K562 (cell line): ENCODE results near the gene CTF1. TPM values are rescaled to one million over a fixed set of nuclear protein-coding genes. Genes with fewer than 3 reads are reported as not detected.

Source experiments
- ATAC-seq: fragments of 200-7000 bp; cut with Tn5 transposase; 3 replicates; pipeline ENCODE4 v1.9.1; 2020; ENCODE audit warnings: moderate library complexity
- BruUV-seq: library from RNA; stranded (reverse); fragments of 400-500 nt; replicated peaks from 2 replicates; lab custom pipeline; 2021; lab: Mats Ljungman, UMichigan
- CTCF ChIA-PET: fragments of 300-600 bp; formaldehyde crosslinking; extraction: SDS; loops from one replicate; lab custom pipeline; 2021; ENCODE audit warnings: low intra/inter-chr PET ratio; lab: Yijun Ruan, JAX
- POLR2A ChIA-PET: fragments of 300-600, 350-650 bp; sonication (Branson Sonifier 250); formaldehyde crosslinking; extraction: SDS; loops from one replicate; lab custom pipeline; 2021; ENCODE audit warnings: antibody characterized with exemption, inconsistent platforms; lab: Yijun Ruan, JAX
- DNase-seq, 4 experiments: peaks; one replicate each; pipeline versions ENCODE4 v3.0.0 to v3.0.0-alpha.2; 2011 to 2018; ENCODE audit warnings: low spot score in 3 of 4, mixed read lengths in 3 of 4; ENCODE audit errors: extremely low read depth in 1 of 4
- FAIRE-seq: peaks from 2 replicates; lab custom pipeline; 2011; peaks lifted over from hg19 to GRCh38; lab: Jason Lieb, UNC
- H2AFZ ChIP-seq: 2 replicates; pipeline ENCODE4 v1.6.0; 2011; ENCODE audit warnings: low read depth, low read length, control low read depth, inconsistent platforms
- H3K27ac ChIP-seq: fragments of 200-600 bp; 3 replicates; pipeline ENCODE4 v1.8.0; 2011; ENCODE audit warnings: low read depth, mild to moderate bottlenecking, control low read depth, inconsistent platforms, low read length, moderate library complexity, mixed read lengths; ENCODE audit errors: extremely low read depth
- H3K27me3 ChIP-seq, 2 experiments: fragments of 300-600 bp in 1 of 2; 2 replicates in 1 of 2; 3 replicates in 1 of 2; pipeline versions ENCODE4 v1.6.0 to v1.8.0; 2011; ENCODE audit warnings: inconsistent platforms in 2 of 2, low read length in 2 of 2, mild to moderate bottlenecking in 1 of 2, mixed read lengths in 1 of 2, moderate library complexity in 1 of 2; ENCODE audit not compliant: control insufficient read depth in 2 of 2, insufficient read depth in 2 of 2
- H3K36me3 ChIP-seq: fragments of 300-600 bp; 3 replicates; pipeline ENCODE4 v1.8.0; 2011; ENCODE audit warnings: mild to moderate bottlenecking, low read length, inconsistent platforms; ENCODE audit not compliant: control insufficient read depth, insufficient read depth
- H3K4me1 ChIP-seq, 2 experiments: fragments of 200-600 bp in 1 of 2; replicated peaks in 1 of 2; 2 replicates in 1 of 2; 3 replicates in 1 of 2; pipeline versions ENCODE4 v1.5.1 to v1.8.0; 2011; ENCODE audit warnings: inconsistent platforms in 2 of 2, low read length in 2 of 2, mild to moderate bottlenecking in 1 of 2, mixed read lengths in 1 of 2, moderate library complexity in 1 of 2; ENCODE audit not compliant: control insufficient read depth in 2 of 2, insufficient read depth in 2 of 2
- H3K4me2 ChIP-seq: 2 replicates; pipeline ENCODE4 v1.6.1; 2011; ENCODE audit warnings: low read length, control low read depth, inconsistent platforms, mixed read lengths; ENCODE audit not compliant: insufficient read depth
- H3K4me3 ChIP-seq: fragments of 200-600 bp; sonication (generic), shearing (Covaris generic); 2 replicates; pipeline ENCODE4 v1.5.1; 2016; ENCODE audit warnings: control low read depth, inconsistent platforms
- H3K79me2 ChIP-seq: fragments of 200-600 bp; 3 replicates; pipeline ENCODE4 v1.8.0; 2011; ENCODE audit warnings: low read length, inconsistent platforms; ENCODE audit not compliant: control insufficient read depth, insufficient read depth
- H3K9ac ChIP-seq, 2 experiments: 2 replicates each; pipeline versions ENCODE4 v1.6.0 to v1.6.1; 2011; ENCODE audit warnings: low read depth in 2 of 2, low read length in 2 of 2, control low read depth in 1 of 2, inconsistent platforms in 1 of 2, mild to moderate bottlenecking in 1 of 2, mixed read lengths in 1 of 2; ENCODE audit not compliant: insufficient read depth in 1 of 2
- H3K9me1 ChIP-seq: one replicate; pipeline ENCODE4 v1.6.0; 2011; ENCODE audit warnings: inconsistent platforms, mild to moderate bottlenecking, low read length, moderate library complexity; ENCODE audit not compliant: control insufficient read depth, insufficient read depth
- H3K9me3 ChIP-seq: replicated peaks from 2 replicates; pipeline ENCODE4 v1.5.1; 2011; ENCODE audit warnings: low read depth, low read length, inconsistent platforms; ENCODE audit not compliant: control insufficient read depth, insufficient read depth
- H4K20me1 ChIP-seq: replicated peaks from 2 replicates; pipeline ENCODE4 v1.6.1; 2011; ENCODE audit warnings: low read length, inconsistent platforms, mixed read lengths; ENCODE audit not compliant: control insufficient read depth, insufficient read depth
- ATF1 ChIP-seq, 2 experiments: fragments of 450-650 bp in 1 of 2; IDR thresholded peaks; 2 replicates each; pipeline ENCODE4 v1.6.1; 2016; ENCODE audit warnings: missing compliant biosample characterization in 1 of 2, missing genetic modification characterization in 1 of 2
- BACH1 ChIP-seq: fragments of 200-800 bp; sonication (Bioruptor generic); IDR thresholded peaks from 2 replicates; pipeline ENCODE4 v1.6.1; 2016; ENCODE audit warnings: missing genetic modification characterization, missing compliant biosample characterization
- CHD2 ChIP-seq: IDR thresholded peaks from 2 replicates; pipeline ENCODE4 v1.6.1; 2011; ENCODE audit warnings: low read depth, low read length
- CUX1 ChIP-seq: fragments of 200-800 bp; sonication (Bioruptor generic); IDR thresholded peaks from 2 replicates; pipeline ENCODE4 v1.6.1; 2016; ENCODE audit warnings: missing genetic modification characterization, missing compliant biosample characterization
- ZNF124 ChIP-seq: sonication (generic); formaldehyde crosslinking; IDR thresholded peaks from 2 replicates; pipeline ENCODE4 v1.8.1; 2022; ENCODE audit warnings: missing genetic modification reagents
- ZNF324 ChIP-seq: fragments of 250-450 bp; sonication (Bioruptor Pico); IDR thresholded peaks from 2 replicates; pipeline ENCODE4 v1.4.0; 2020; ENCODE audit warnings: mild to moderate bottlenecking
- ZNF668 ChIP-seq: fragments of 250-450 bp; sonication (Bioruptor Pico); IDR thresholded peaks from 2 replicates; pipeline ENCODE4 v1.8.0; 2022; ENCODE audit warnings: mild to moderate bottlenecking, inconsistent platforms
- ZNF695 ChIP-seq: fragments of 450-650 bp; formaldehyde crosslinking; IDR thresholded peaks from 2 replicates; pipeline ENCODE4 v1.4.0; 2020; ENCODE audit warnings: mild to moderate bottlenecking, moderate library complexity
- WGBS: fragments of 100-300 bp; shearing (Covaris generic); methylation state at CpG from one replicate; pipeline ENCODE4 v1.1.6; 2016; ENCODE audit warnings: low coverage, mixed read lengths; ENCODE audit not compliant: insufficient coverage; ENCODE audit errors: missing lambda C conversion rate; 5-methylcytosine and 5-hydroxymethylcytosine counted together
- in situ Hi-C: fragments of 300-500 bp; cut with MboI; formaldehyde crosslinking; loops from 4 replicates; pipeline ENCODE4 v1.15.0; 2018; ENCODE audit warnings: inconsistent platforms, mixed read lengths
- intact Hi-C: fragments of 100-400 bp; cut with micrococcal nuclease; formaldehyde crosslinking; loops from 2 replicates; pipeline ENCODE4 v1.14.2; 2022
- polyA plus RNA-seq, 8 experiments: library from polyadenylated mRNA; depleted of rRNA in 4 of 8; stranded (reverse) in 5 of 8; unstranded in 3 of 8; fragments of >200 nt; fragmentation: Nextera tagmentation in 2 of 8; fragmentation: Illumina TruSeq in 1 of 8; extraction: Ambion mirVana in 2 of 8; extraction: Trizol in 1 of 8; gene quantifications; 2 replicates each; pipeline versions ENCODE4 v1.2.1 to v1.2.3, GENCODE V29; 2011 to 2014; ENCODE audit warnings: inconsistent platforms in 1 of 8, missing spikeins in 1 of 8
- total RNA-seq, 7 experiments: library from RNA; depleted of rRNA in 6 of 7; stranded (reverse); fragments of >200 nt in 6 of 7; fragmentation: Illumina TruSeq in 2 of 7; extraction: Trizol in 2 of 7; gene quantifications; 2 replicates each; pipeline versions ENCODE4 v1.2.1 to v1.2.3, GENCODE V29; 2011 to 2021; ENCODE audit warnings: low replicate concordance in 1 of 7
- TF ChIP-seq, protein P1 (sequence below): fragments of 450-650 bp; IDR thresholded peaks from 2 replicates; pipeline ENCODE4 v1.6.1; 2016; ENCODE audit warnings: borderline replicate concordance
- TF ChIP-seq, protein P2 (sequence below): fragments of 250-450 bp; sonication (Bioruptor Pico); IDR thresholded peaks from 2 replicates; pipeline ENCODE4 v1.5.1; 2021; ENCODE audit warnings: mild to moderate bottlenecking
- TF ChIP-seq, protein P3 (sequence below): sonication (generic); formaldehyde crosslinking; IDR thresholded peaks from 2 replicates; pipeline ENCODE4 v1.8.0; 2022; ENCODE audit warnings: mild to moderate bottlenecking, missing genetic modification reagents, borderline replicate concordance

Gene CTF1
- total and polyA plus RNA-seq, 9 of the 15 experiments (the other 6 are each of a cell fraction or from before 2014, with no cell fraction given), result 0.24 to 2.5 (median 0.44) TPM

DNA sequence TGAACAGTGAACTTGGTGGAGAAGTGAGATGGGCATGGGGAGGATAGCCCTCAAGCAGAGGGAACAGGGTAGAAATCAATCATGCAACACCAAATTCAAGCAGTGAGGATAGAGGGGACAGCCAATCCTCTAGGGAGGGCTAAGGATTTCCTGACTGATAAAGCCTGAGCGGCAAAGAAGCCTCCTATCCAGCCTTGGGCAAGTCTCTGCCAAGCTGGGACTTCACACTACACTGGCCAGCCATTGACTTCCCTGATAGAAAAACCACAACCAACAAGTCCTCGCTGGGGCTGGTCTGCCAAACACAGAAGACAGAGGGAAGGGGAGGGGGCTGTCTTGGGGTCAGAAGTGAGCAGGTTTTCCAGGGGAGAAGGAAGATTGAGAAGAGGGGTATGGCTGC, 24.5 kb downstream of the CTF1 start:
- no peaks in the 10 kb centered on the region for H3K9me3 ChIP-seq
- TF ChIP-seq ZNF124 (CRISPR knock-in tag), result no peak
- TF ChIP-seq ZNF668, result no peak
- no peak for TF ChIP-seq BACH1 (tag)
- no peak for TF ChIP-seq ZNF324
- TF ChIP-seq, protein P1, sequence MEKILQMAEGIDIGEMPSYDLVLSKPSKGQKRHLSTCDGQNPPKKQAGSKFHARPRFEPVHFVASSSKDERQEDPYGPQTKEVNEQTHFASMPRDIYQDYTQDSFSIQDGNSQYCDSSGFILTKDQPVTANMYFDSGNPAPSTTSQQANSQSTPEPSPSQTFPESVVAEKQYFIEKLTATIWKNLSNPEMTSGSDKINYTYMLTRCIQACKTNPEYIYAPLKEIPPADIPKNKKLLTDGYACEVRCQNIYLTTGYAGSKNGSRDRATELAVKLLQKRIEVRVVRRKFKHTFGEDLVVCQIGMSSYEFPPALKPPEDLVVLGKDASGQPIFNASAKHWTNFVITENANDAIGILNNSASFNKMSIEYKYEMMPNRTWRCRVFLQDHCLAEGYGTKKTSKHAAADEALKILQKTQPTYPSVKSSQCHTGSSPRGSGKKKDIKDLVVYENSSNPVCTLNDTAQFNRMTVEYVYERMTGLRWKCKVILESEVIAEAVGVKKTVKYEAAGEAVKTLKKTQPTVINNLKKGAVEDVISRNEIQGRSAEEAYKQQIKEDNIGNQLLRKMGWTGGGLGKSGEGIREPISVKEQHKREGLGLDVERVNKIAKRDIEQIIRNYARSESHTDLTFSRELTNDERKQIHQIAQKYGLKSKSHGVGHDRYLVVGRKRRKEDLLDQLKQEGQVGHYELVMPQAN, result no peak
- TF ChIP-seq, protein P2, sequence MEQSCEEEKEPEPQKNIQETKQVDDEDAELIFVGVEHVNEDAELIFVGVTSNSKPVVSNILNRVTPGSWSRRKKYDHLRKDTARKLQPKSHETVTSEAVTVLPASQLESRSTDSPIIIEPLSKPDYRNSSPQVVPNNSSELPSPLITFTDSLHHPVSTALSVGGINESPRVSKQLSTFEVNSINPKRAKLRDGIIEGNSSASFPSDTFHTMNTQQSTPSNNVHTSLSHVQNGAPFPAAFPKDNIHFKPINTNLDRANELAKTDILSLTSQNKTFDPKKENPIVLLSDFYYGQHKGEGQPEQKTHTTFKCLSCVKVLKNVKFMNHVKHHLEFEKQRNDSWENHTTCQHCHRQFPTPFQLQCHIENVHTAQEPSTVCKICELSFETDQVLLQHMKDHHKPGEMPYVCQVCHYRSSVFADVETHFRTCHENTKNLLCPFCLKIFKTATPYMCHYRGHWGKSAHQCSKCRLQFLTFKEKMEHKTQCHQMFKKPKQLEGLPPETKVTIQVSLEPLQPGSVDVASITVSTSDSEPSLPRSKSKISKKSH, result no peak
- TF ChIP-seq CUX1 (CRISPR knock-in tag), result no peak
- TF ChIP-seq, protein P3, sequence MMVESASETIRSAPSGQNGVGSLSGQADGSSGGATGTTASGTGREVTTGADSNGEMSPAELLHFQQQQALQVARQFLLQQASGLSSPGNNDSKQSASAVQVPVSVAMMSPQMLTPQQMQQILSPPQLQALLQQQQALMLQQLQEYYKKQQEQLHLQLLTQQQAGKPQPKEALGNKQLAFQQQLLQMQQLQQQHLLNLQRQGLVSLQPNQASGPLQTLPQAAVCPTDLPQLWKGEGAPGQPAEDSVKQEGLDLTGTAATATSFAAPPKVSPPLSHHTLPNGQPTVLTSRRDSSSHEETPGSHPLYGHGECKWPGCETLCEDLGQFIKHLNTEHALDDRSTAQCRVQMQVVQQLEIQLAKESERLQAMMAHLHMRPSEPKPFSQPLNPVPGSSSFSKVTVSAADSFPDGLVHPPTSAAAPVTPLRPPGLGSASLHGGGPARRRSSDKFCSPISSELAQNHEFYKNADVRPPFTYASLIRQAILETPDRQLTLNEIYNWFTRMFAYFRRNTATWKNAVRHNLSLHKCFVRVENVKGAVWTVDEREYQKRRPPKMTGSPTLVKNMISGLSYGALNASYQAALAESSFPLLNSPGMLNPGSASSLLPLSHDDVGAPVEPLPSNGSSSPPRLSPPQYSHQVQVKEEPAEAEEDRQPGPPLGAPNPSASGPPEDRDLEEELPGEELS, result no peak
- TF ChIP-seq ATF1 (CRISPR knock-in tag; IDR thresholded peaks at IDR 0.05), result no peak
- no peak for TF ChIP-seq ATF1 (tag; IDR thresholded peaks at IDR 0.05)
- no peak for TF ChIP-seq ZNF695 (CRISPR knock-in tag)
- no peak for TF ChIP-seq CHD2

More for the DNA sequence above, 24.5 kb downstream of the CTF1 start:
- Histone ChIP-seq H3K9ac (no peak overlapping the region; a peak in 1 of 4 replicates), H3K27me3 (no peaks in the 10 kb centered on the region; a peak in 1 of 5 replicates), H3K36me3 (peaks cover 9% of the 10 kb centered on the region; the same call in 1 of the 3 replicates), H3K79me2 (peaks cover 17% of the 10 kb centered on the region), H3K4me3 (no peak overlapping the region), H4K20me1 (0 out of 2 replicates have a peak, but pooled peaks cover 3% of the 10 kb centered on the region), H3K4me1 (peaks cover 3 to 31% of the 10 kb centered on the region in 2 experiments; a peak in 4 of 5 replicates), H3K4me2 (0 out of 2 replicates have a peak overlapping the region, but pooled peaks have one; percentile 92), H2AFZ (peak overlapping the region; percentile 89; the same call in 1 of the 2 replicates), H3K27ac (no peak overlapping the region), H3K9me1 (no peaks in the 10 kb centered on the region)
- intact Hi-C loops (loop anchor here (1.0 to 5.0 kb wide), 4 partner anchors 27 to 264 kb away; partner anchors contain the start of genes BCL7C and FBRS), in situ Hi-C loops (loop anchor here (5.0 kb wide), 1 partner anchor 74 kb away; no protein-coding TSS in a partner anchor)
- CTCF ChIA-PET, result interaction anchor here (1.2 to 1.9 kb wide), 2 partner anchors 76 to 262 kb away, joined by 5 to 20 read pairs; no protein-coding TSS in a partner anchor
- BruUV-seq, result no TSS peak
- 57% methylated on average over 2 of the region's 2 CpGs for WGBS
- FAIRE-seq, result no peak
- no peak for ATAC-seq
- POLR2A ChIA-PET, result interaction anchor here (0.6 kb wide), 1 partner anchor 163 kb away, joined by 3 read pairs; no protein-coding TSS in a partner anchor
- DNase-seq, result no peak
